Caki2 (cell line): Measurements from ENCODE around the gene SCN2B. TPM values are rescaled to one million over a fixed set of nuclear protein-coding genes. Genes with fewer than 3 reads are reported as not detected.

ENCODE experiments used
- DNase-seq: peaks from one replicate; pipeline ENCODE4 v3.0.0-alpha.2; 2015; ENCODE audit warnings: low read depth
- in situ Hi-C: cut with HindIII; loops from 2 replicates; pipeline ENCODE4 v1.10.0; 2016; ENCODE audit warnings: low sequenced_read_pairs, low pct_unique_long_range_greater_than_20kb, mixed read lengths
- total RNA-seq: library from RNA; depleted of rRNA; stranded (reverse); fragments of >200 nt; shearing (Covaris generic); gene quantifications from 2 replicates; pipeline ENCODE4 v1.2.3, GENCODE V29; 2014; ENCODE audit warnings: low replicate concordance; rRNA removed

Gene SCN2B
- total RNA-seq, 1 experiment from 2014 or later, result not detected

GRCh38 chr11:118126082-118126838, 50.2 kb downstream of the SCN2B start:
- in situ Hi-C loops, result no loop called here
- DNase-seq, result peak; percentile 25

- no peak for DNase-seq
- in situ Hi-C loops, result no loop called here
Observed at GRCh38 chr11:118124929-118125535, 51.4 kb downstream of the SCN2B start.

- in situ Hi-C loops, result no loop called here
- DNase-seq, result no peak
Observed at GRCh38 chr11:118120793-118121192, 55.6 kb downstream of the SCN2B start.

- no peak for DNase-seq
- in situ Hi-C loops, result no loop called here
Observed at GRCh38 chr11:118117790-118118601, 58.4 kb downstream of the SCN2B start.

GRCh38 chr11:118115048-118115447, 61.4 kb downstream of the SCN2B start:
- in situ Hi-C loops, result no loop called here
- no peak for DNase-seq

GRCh38 chr11:118114266-118114665, 62.2 kb downstream of the SCN2B start:
- in situ Hi-C loops, result no loop called here
- DNase-seq, result no peak

GRCh38 chr11:118112711-118113430, 63.6 kb downstream of the SCN2B start:
- DNase-seq, result no peak
- in situ Hi-C loops, result no loop called here

Other genes with a start within 250 kb of the SCN2B start
- not detected in 2 replicates for gene TMPRSS13, start 247.2 kb downstream of the SCN2B start, total RNA-seq
- gene IL10RA, start 190.2 kb downstream of the SCN2B start, total RNA-seq, result not detected in 2 replicates
- gene TMPRSS4, start 99.6 kb downstream of the SCN2B start, total RNA-seq, result not detected in 2 replicates
- not detected in 2 replicates for gene SMIM35, start 89.7 kb downstream of the SCN2B start, total RNA-seq
- gene SCN4B, start 23.8 kb downstream of the SCN2B start, total RNA-seq, result 0.38 and 0.68 TPM in 2 replicates
- not detected in 2 replicates for gene JAML, start 48.4 kb upstream of the SCN2B start, total RNA-seq
- gene MPZL3, start 75.7 kb upstream of the SCN2B start, total RNA-seq, result 6.0 and 9.1 TPM in 2 replicates
- gene MPZL2, start 87.7 kb upstream of the SCN2B start, total RNA-seq, result not detected in 2 replicates
- gene CD3E, start 128.1 kb upstream of the SCN2B start, total RNA-seq, result not detected in 2 replicates
- gene CD3D, start 166.1 kb upstream of the SCN2B start, total RNA-seq, result not detected in 2 replicates
- not detected in 2 replicates for gene CD3G, start 167.7 kb upstream of the SCN2B start, total RNA-seq
- gene UBE4A, start 183.0 kb upstream of the SCN2B start, total RNA-seq, result 13.3 and 16.0 TPM in 2 replicates
- 126 and 158 TPM in 2 replicates for gene ATP5MG, start 225.0 kb upstream of the SCN2B start, total RNA-seq